ENCODE measurements around the gene STK32C.

Gene STK32C

DNA sequence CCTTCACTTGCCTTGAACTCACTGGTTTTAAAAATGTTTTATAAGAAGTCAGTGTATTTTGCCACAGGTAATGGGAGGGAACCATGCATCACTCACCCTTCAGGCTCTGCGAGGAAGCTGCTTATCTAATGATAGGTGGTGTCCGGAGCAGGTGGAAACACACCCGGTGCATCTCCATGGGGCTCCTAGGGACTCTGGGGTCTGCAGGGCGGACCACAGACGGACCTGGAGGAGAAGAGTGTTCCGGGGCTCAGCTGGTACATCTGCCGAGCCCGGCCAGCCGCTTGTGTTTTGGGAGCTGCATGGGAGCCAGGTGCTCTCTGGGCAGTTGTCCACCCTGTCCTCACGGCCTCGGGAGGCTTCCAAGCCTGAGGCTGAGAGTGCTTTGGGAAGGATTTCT lies 31.5 kb upstream of the STK32C start:
- TF ChIP-seq FOXP2 (optimal IDR thresholded peaks at IDR 0.05; ENCODE audit: borderline replicate concordance, extremely low read depth, extremely low read length, insufficient read depth) = no peak
- TF ChIP-seq, protein P1, sequence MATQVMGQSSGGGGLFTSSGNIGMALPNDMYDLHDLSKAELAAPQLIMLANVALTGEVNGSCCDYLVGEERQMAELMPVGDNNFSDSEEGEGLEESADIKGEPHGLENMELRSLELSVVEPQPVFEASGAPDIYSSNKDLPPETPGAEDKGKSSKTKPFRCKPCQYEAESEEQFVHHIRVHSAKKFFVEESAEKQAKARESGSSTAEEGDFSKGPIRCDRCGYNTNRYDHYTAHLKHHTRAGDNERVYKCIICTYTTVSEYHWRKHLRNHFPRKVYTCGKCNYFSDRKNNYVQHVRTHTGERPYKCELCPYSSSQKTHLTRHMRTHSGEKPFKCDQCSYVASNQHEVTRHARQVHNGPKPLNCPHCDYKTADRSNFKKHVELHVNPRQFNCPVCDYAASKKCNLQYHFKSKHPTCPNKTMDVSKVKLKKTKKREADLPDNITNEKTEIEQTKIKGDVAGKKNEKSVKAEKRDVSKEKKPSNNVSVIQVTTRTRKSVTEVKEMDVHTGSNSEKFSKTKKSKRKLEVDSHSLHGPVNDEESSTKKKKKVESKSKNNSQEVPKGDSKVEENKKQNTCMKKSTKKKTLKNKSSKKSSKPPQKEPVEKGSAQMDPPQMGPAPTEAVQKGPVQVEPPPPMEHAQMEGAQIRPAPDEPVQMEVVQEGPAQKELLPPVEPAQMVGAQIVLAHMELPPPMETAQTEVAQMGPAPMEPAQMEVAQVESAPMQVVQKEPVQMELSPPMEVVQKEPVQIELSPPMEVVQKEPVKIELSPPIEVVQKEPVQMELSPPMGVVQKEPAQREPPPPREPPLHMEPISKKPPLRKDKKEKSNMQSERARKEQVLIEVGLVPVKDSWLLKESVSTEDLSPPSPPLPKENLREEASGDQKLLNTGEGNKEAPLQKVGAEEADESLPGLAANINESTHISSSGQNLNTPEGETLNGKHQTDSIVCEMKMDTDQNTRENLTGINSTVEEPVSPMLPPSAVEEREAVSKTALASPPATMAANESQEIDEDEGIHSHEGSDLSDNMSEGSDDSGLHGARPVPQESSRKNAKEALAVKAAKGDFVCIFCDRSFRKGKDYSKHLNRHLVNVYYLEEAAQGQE (IDR thresholded peaks at IDR 0.05; ENCODE audit: insufficient read depth in 1 of 2, low read depth in 2 of 2, low read length in 2 of 2) = no peak
- TF ChIP-seq TAF1 (IDR thresholded peaks at IDR 0.05; ENCODE audit: borderline replicate concordance, insufficient read depth, low read length) = no peak
- no peak for TF ChIP-seq POLR2AphosphoS5 (IDR thresholded peaks at IDR 0.05; ENCODE audit: low read depth, low read length)
- no peak for TF ChIP-seq SIN3A (IDR thresholded peaks at IDR 0.05; ENCODE audit: borderline replicate concordance, insufficient read depth, low read length)

DNA sequence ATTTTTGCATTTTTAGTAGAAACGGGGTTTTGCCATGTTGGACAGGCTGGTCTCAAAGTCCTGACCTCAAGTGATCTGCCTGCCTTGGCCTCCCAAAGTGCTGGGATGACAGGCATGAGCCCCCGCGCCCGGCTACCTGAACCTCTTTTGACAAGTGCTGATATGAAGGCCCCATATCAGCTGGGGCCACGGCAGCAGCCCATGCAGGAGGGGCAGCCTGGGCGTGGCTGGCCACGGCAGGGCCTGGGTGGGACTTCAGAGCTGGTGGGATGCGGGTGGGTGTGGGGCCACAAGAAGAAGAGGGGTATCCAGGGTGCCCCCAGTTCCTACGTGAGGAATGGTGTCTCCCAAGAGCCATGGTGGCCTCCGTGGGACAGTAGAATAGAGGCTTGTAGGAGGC lies 31.1 kb upstream of the STK32C start:
- no peak for TF ChIP-seq FOXP2 (optimal IDR thresholded peaks at IDR 0.05; ENCODE audit: borderline replicate concordance, extremely low read depth, extremely low read length, insufficient read depth)
- TF ChIP-seq SIN3A (IDR thresholded peaks at IDR 0.05; ENCODE audit: borderline replicate concordance, insufficient read depth, low read length) = no peak
- TF ChIP-seq TAF1 (IDR thresholded peaks at IDR 0.05; ENCODE audit: borderline replicate concordance, insufficient read depth, low read length) = no peak
- TF ChIP-seq, protein P1 (IDR thresholded peaks at IDR 0.05; ENCODE audit: insufficient read depth in 1 of 2, low read depth in 2 of 2, low read length in 2 of 2) = no peak
- TF ChIP-seq POLR2AphosphoS5 (IDR thresholded peaks at IDR 0.05; ENCODE audit: low read depth, low read length) = no peak

DNA sequence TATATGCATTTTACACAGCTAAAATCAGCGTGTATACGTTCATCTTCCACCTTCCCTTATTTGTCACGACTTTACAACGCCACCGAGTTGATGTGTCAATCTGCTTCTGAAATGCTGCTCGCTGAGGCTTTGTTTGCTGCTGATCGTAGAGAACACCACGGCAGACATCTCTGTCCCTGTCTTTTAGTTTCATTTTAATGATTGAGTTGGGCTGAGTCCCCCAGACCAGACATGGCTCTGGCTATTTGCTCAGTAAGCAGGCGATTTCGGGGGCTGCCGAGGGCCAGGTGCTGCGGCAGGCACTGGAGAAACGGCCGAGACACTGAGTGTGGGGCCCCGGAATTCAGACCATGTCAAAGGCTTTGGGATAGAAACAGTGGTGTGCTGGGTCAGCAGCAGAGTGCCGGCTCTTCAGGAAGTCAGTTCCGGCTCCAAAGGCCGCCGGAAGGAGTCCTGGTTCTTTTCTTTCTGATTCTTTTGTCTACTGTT lies 29.2 kb upstream of the STK32C start:
- TF ChIP-seq POLR2AphosphoS5 (IDR thresholded peaks at IDR 0.05; ENCODE audit: low read depth, low read length) (peak; percentile 44), TAF1 (IDR thresholded peaks at IDR 0.05; ENCODE audit: borderline replicate concordance, insufficient read depth, low read length) (no peak)

DNA sequence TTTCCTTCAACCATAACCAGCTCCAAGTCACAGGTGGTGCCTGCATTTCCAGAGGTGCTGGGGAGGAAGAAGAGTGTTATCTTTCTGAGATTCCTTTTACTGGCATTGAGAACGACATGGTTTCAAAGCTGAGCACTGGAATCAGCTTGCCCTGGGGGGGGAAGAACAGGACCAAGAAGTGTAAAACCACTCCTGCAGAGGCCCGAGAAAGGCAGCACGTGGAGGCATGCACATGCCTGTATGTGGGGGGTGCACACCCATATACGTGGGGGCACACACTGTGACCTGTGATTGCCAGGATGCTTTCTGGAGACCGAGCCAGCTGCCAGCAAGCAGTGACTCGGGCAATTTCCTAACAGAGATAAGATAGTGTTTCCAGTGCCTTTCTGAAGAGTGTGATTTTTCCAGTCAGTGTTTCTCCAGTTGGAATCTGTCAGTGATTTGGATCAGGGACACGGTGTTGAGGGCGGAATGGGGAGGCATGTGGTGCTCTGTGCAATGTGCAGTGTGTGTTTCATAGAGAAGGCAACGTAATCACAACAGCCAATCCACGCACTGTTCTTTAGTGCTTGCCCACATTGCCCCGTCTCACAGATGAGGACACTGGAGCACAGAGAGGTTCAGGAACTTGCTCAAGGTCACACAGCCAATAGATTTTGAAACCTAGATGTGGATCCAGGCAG lies 28.5 kb upstream of the STK32C start:
- TF ChIP-seq POLR2AphosphoS5 (IDR thresholded peaks at IDR 0.05; ENCODE audit: low read depth, low read length) (no peak), TAF1 (IDR thresholded peaks at IDR 0.05; ENCODE audit: borderline replicate concordance, insufficient read depth, low read length) (no peak), SIN3A (IDR thresholded peaks at IDR 0.05; ENCODE audit: borderline replicate concordance, insufficient read depth, low read length) (no peak), FOXP2 (optimal IDR thresholded peaks at IDR 0.05; ENCODE audit: borderline replicate concordance, extremely low read depth, extremely low read length, insufficient read depth) (no peak)
- TF ChIP-seq, protein P1 (IDR thresholded peaks at IDR 0.05; ENCODE audit: insufficient read depth in 1 of 2, low read depth in 2 of 2, low read length in 2 of 2) = no peak

DNA sequence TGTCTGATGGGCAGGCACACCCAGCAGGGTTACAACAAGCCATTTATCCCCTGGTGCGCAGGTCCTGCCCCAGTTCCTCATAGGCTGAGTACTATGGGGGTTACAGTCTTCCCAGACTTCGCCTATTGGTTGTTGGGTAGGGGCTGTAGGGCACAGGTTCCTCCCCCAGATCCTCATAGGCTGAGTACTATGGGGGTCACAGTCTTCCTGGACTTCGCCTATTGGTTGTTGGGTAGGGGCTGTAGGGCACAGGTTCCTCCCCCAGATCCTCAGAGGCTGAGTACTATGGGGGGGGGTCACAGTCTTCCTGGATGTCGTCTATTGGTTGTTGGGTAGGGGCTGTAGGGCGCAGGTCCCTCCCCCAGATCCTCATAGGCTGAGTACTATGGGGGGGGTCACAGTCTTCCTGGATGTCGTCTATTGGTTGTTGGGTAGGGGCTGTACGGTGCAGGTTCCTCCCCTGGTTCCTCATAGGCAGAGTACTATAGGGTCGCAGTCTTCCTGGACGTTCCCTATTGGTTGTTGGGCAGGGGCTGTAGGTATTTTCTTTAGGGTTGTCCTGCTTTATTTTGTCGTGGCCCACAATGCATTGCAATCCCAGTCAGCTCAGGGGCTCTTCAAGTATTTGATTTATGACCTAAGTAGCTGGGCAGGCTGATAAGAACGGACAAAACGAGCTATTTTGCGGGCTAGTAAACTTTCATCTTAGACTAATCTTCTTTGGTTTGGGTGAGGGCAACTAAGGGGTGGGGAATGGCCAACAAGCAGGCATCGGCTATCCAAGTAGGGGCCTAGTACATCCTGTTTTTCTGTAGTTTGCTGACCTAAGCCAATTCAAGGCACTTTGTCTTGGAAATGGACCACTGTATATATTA lies 27.7 kb upstream of the STK32C start:
- no peak for TF ChIP-seq POLR2AphosphoS5 (IDR thresholded peaks at IDR 0.05; ENCODE audit: low read depth, low read length)
- TF ChIP-seq SIN3A (IDR thresholded peaks at IDR 0.05; ENCODE audit: borderline replicate concordance, insufficient read depth, low read length) = no peak
- no peak for TF ChIP-seq TAF1 (IDR thresholded peaks at IDR 0.05; ENCODE audit: borderline replicate concordance, insufficient read depth, low read length)
- TF ChIP-seq, protein P1 (IDR thresholded peaks at IDR 0.05; ENCODE audit: insufficient read depth in 1 of 2, low read depth in 2 of 2, low read length in 2 of 2) = no peak
- TF ChIP-seq FOXP2 (optimal IDR thresholded peaks at IDR 0.05; ENCODE audit: borderline replicate concordance, extremely low read depth, extremely low read length, insufficient read depth) = no peak

Data from PFSK-1 (cell line).